B cell (primary cell): ENCODE data around the gene ERVW-1.

Experiments used
- EZH2 ChIP-seq: IDR thresholded peaks from 2 replicates; pipeline ENCODE4 v1.6.1; 2012; ENCODE audit warnings: borderline replicate concordance, low read depth, mild to moderate bottlenecking, moderate library complexity, low read length; ENCODE audit not compliant: insufficient read depth, poor library complexity, severe bottlenecking
- TF ChIP-seq, protein P1 (sequence below): fragments of 200-600 bp; IDR thresholded peaks from one replicate; pipeline ENCODE4 v1.8.0; 2022; ENCODE audit warnings: antibody characterized with exemption, mild to moderate bottlenecking

DNA sequence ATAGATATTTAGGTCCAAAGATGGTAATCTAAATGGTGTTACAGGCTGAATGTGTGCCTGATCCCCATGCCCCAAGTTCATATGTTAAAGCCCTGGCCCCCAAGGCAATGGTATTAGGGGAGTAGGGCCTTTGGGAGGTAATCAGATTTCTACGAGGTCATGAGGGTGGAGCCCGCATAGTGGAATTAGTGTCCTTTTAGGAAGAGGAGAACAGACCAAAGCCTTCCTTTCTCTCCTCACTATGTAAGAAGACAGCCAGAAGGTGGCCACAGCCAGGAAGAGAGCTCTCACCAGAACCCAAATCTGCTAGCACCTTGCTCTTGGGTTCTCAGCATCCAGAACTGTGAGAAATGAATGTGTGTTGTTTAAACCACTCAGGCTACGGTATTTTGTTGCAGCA lies 15.2 kb downstream of the ERVW-1 start:
- TF ChIP-seq, protein P1, sequence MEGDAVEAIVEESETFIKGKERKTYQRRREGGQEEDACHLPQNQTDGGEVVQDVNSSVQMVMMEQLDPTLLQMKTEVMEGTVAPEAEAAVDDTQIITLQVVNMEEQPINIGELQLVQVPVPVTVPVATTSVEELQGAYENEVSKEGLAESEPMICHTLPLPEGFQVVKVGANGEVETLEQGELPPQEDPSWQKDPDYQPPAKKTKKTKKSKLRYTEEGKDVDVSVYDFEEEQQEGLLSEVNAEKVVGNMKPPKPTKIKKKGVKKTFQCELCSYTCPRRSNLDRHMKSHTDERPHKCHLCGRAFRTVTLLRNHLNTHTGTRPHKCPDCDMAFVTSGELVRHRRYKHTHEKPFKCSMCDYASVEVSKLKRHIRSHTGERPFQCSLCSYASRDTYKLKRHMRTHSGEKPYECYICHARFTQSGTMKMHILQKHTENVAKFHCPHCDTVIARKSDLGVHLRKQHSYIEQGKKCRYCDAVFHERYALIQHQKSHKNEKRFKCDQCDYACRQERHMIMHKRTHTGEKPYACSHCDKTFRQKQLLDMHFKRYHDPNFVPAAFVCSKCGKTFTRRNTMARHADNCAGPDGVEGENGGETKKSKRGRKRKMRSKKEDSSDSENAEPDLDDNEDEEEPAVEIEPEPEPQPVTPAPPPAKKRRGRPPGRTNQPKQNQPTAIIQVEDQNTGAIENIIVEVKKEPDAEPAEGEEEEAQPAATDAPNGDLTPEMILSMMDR, result no peak
- no peak for TF ChIP-seq EZH2
